Small intestine (tissue), 7 donors: ENCODE data around the gene PLA2G4B. TPM values are rescaled to one million over a fixed set of nuclear protein-coding genes. Genes with fewer than 3 reads are reported as not detected.
A peak's percentile ranks its signal among the peaks of the same experiment; 100 is the strongest.

Experiments used
- DNase-seq, 2 donors: peaks; one replicate each; pipeline versions ENCODE4 v3.0.0 to v3.0.0-alpha.2; 2013
- FAIRE-seq: peaks from 2 replicates; lab custom pipeline; 2012; peaks lifted over from hg19 to GRCh38; lab: Jason Lieb, UNC
- H3K27ac ChIP-seq, 3 donors: one replicate each; pipeline ENCODE4 v1.5.1; 2013; ENCODE audit warnings: low read length in 2 of 3, mild to moderate bottlenecking in 2 of 3, control low read depth in 1 of 3, inconsistent platforms in 1 of 3, low read depth in 1 of 3, moderate library complexity in 1 of 3
- H3K27me3 ChIP-seq, 3 donors: one replicate each; pipeline ENCODE4 v1.6.1; 2013; ENCODE audit warnings: low read length in 3 of 3, inconsistent platforms in 1 of 3; ENCODE audit not compliant: control insufficient read depth in 3 of 3, insufficient read depth in 3 of 3
- H3K36me3 ChIP-seq, 3 donors: one replicate each; pipeline ENCODE4 v1.6.1; 2013; ENCODE audit warnings: low read length in 3 of 3, inconsistent platforms in 1 of 3, low read depth in 1 of 3, mild to moderate bottlenecking in 1 of 3, moderate library complexity in 1 of 3; ENCODE audit not compliant: control insufficient read depth in 3 of 3, insufficient read depth in 2 of 3
- H3K4me1 ChIP-seq, 3 donors: one replicate each; pipeline ENCODE4 v1.6.1; 2013; ENCODE audit warnings: low read length in 2 of 3, inconsistent platforms in 1 of 3, low read depth in 1 of 3, mild to moderate bottlenecking in 1 of 3, moderate library complexity in 1 of 3; ENCODE audit not compliant: control insufficient read depth in 3 of 3, insufficient read depth in 2 of 3
- H3K4me3 ChIP-seq, 3 donors: one replicate each; pipeline ENCODE4 v1.5.1; 2013; ENCODE audit warnings: low read length in 3 of 3, control low read depth in 1 of 3, inconsistent platforms in 1 of 3, low read depth in 1 of 3, mild to moderate bottlenecking in 1 of 3, moderate library complexity in 1 of 3
- H3K9me3 ChIP-seq, 2 donors: one replicate each; pipeline ENCODE4 v1.6.1; 2013; ENCODE audit warnings: low read depth in 1 of 2, low read length in 1 of 2; ENCODE audit not compliant: control insufficient read depth in 2 of 2, insufficient read depth in 1 of 2
- WGBS, 3 donors: extraction: QIAGEN DNeasy Blood & Tissue Kit; methylation state at CpG; one replicate each; pipeline ENCODE4 v1.1.7; 2013; 5-methylcytosine and 5-hydroxymethylcytosine counted together
- polyA plus RNA-seq, 4 donors: library from polyadenylated mRNA; stranded (reverse) in 3 of 4; unstranded in 1 of 4; fragments of 200-250 nt in 3 of 4; fragments of 120-200 nt in 1 of 4; gene quantifications; one replicate each; pipeline versions ENCODE4 v1.2.1 to v1.2.3, GENCODE V29; 2013
- donor health status: healthy with polysubstance abuse.
- donor health status: control.
- donor health status: control.
- donor health status: Bipolar disorder and iron deficiency.
- donor health status: healthy.

PLA2G4B gene
- polyA plus RNA-seq, 4 donors: 4.6 to 13.0 (median 10.2) TPM

- Histone ChIP-seq H3K36me3 (peaks cover 0 to 13% (median 0%) of the 10 kb centered on the region in 3 donors), H3K27ac (no peak overlapping the region), H3K4me1 (peaks cover 8 to 62% (median 18%) of the 10 kb centered on the region in 3 donors), H3K27me3 (no peaks in the 10 kb centered on the region), H3K4me3 (no peak overlapping the region), H3K9me3 (no peaks in the 10 kb centered on the region)
- WGBS, 3 donors: 82 to 88% (median 86%) methylated on average over 4 of the region's 4 CpGs
- DNase-seq (no peak), FAIRE-seq (no peak)
Measured at GRCh38 chr15:41794081-41794480, 44.6 kb upstream of the PLA2G4B start.

GRCh38 chr15:41795996-41796856 lies 42.4 kb upstream of the PLA2G4B start:
- peaks cover 0 to 30% (median 5%) of the 10 kb centered on the region in 3 donors for H3K36me3 ChIP-seq
- no peak overlapping the region for H3K4me3 ChIP-seq
- no peaks in the 10 kb centered on the region for H3K9me3 ChIP-seq
- peaks cover 2 to 48% (median 9%) of the 10 kb centered on the region in 3 donors for H3K4me1 ChIP-seq
- no peaks in the 10 kb centered on the region for H3K27me3 ChIP-seq
- 71 to 85% (median 81%) methylated on average over 10 of the region's 10 CpGs for WGBS, 3 donors
- peak overlapping the region in 1 of 3 donors; percentile 68 for H3K27ac ChIP-seq
- FAIRE-seq: no peak
- peak in 1 of 2 donors; percentile 51 for DNase-seq

GRCh38 chr15:41797201-41797944 lies 41.3 kb upstream of the PLA2G4B start:
- Histone ChIP-seq H3K36me3 (peaks cover 0 to 31% (median 8%) of the 10 kb centered on the region in 3 donors), H3K27me3 (no peaks in the 10 kb centered on the region), H3K9me3 (no peaks in the 10 kb centered on the region), H3K4me3 (no peak overlapping the region), H3K4me1 (peaks cover 2 to 37% (median 9%) of the 10 kb centered on the region in 3 donors), H3K27ac (no peak overlapping the region)
- DNase-seq (no peak), FAIRE-seq (no peak)
- 79 to 83% (median 80%) methylated on average over 8 of the region's 8 CpGs for WGBS, 3 donors

GRCh38 chr15:41798607-41799487 lies 39.8 kb upstream of the PLA2G4B start:
- no peaks in the 10 kb centered on the region for H3K27me3 ChIP-seq
- DNase-seq (peak in 1 of 2 donors; percentile 93), FAIRE-seq (no peak)
- H3K27ac ChIP-seq: peak overlapping the region in 1 of 3 donors; percentile 84
- 81 to 86% (median 84%) methylated on average over 9 of the region's 9 CpGs for WGBS, 3 donors
- H3K4me1 ChIP-seq: peaks cover 2 to 31% (median 9%) of the 10 kb centered on the region in 3 donors
- no peaks in the 10 kb centered on the region for H3K9me3 ChIP-seq
- H3K4me3 ChIP-seq: no peak overlapping the region
- H3K36me3 ChIP-seq: peaks cover 0 to 36% (median 8%) of the 10 kb centered on the region in 3 donors

GRCh38 chr15:41799488-41799805 lies 39.2 kb upstream of the PLA2G4B start:
- DNase-seq (no peak), FAIRE-seq (no peak)
- Histone ChIP-seq H3K27me3 (no peaks in the 10 kb centered on the region), H3K4me1 (peaks cover 2 to 31% (median 9%) of the 10 kb centered on the region in 3 donors), H3K4me3 (no peak overlapping the region), H3K9me3 (no peaks in the 10 kb centered on the region), H3K27ac (peak overlapping the region in 1 of 3 donors; percentile 84), H3K36me3 (peaks cover 0 to 42% (median 8%) of the 10 kb centered on the region in 3 donors)
- WGBS, 3 donors: 80 to 89% (median 86%) methylated on average over 5 of the region's 5 CpGs

GRCh38 chr15:41801185-41801584 lies 37.5 kb upstream of the PLA2G4B start:
- no peak overlapping the region for H3K4me3 ChIP-seq
- WGBS, 3 donors: 89 to 96% (median 89%) methylated on average over 3 of the region's 3 CpGs
- H3K27ac ChIP-seq: no peak overlapping the region
- no peaks in the 10 kb centered on the region for H3K27me3 ChIP-seq
- no peak for FAIRE-seq
- no peaks in the 10 kb centered on the region for H3K9me3 ChIP-seq
- DNase-seq: no peak
- H3K36me3 ChIP-seq: peaks cover 0 to 59% (median 8%) of the 10 kb centered on the region in 3 donors
- H3K4me1 ChIP-seq: peaks cover 2 to 21% (median 9%) of the 10 kb centered on the region in 3 donors

GRCh38 chr15:41801850-41802455 lies 36.7 kb upstream of the PLA2G4B start:
- DNase-seq: no peak
- Histone ChIP-seq H3K27ac (no peak overlapping the region), H3K27me3 (no peaks in the 10 kb centered on the region), H3K4me1 (peaks cover 2 to 14% (median 6%) of the 10 kb centered on the region in 3 donors), H3K36me3 (peaks cover 0 to 65% (median 10%) of the 10 kb centered on the region in 3 donors), H3K9me3 (no peaks in the 10 kb centered on the region), H3K4me3 (no peak overlapping the region)
- no peak for FAIRE-seq
- WGBS, 3 donors: 96 to 99% (median 97%) methylated on average over 3 of the region's 3 CpGs
